LoVo (cell line): ENCODE data around the gene HOXC4.

Experiments
- DNase-seq: peaks from one replicate; pipeline ENCODE4 v3.0.0-alpha.2; 2016; ENCODE audit warnings: low spot score

HOXC4 gene

GRCh38 chr12:54029529-54030441 lies 23.9 kb upstream of the HOXC4 start:
- DNase-seq: no peak

GRCh38 chr12:54030442-54030801 lies 23.2 kb upstream of the HOXC4 start:
- DNase-seq: no peak

GRCh38 chr12:54030889-54031471 lies 22.7 kb upstream of the HOXC4 start:
- DNase-seq: no peak

- no peak for DNase-seq
These were observed 22.2 kb upstream of the HOXC4 start for GRCh38 chr12:54031480-54031879.

GRCh38 chr12:54032086-54032619 lies 21.5 kb upstream of the HOXC4 start:
- no peak for DNase-seq

- DNase-seq: peak; percentile 80
These were observed 21.0 kb upstream of the HOXC4 start, which contains the start of gene HOXC5 for GRCh38 chr12:54032627-54033100. TSS of gene HOXC5 (plus strand) at chr12:54033050. CDS start at chr12:54033123, 73 bp downstream.

- peak; percentile 88 for DNase-seq
These were observed 20.3 kb upstream of the HOXC4 start for GRCh38 chr12:54033106-54033979.

GRCh38 chr12:54033980-54034784 lies 19.5 kb upstream of the HOXC4 start:
- no peak for DNase-seq

- no peak for DNase-seq
These were observed 18.8 kb upstream of the HOXC4 start for GRCh38 chr12:54034785-54035310.

- DNase-seq: no peak
These were observed 17.9 kb upstream of the HOXC4 start for GRCh38 chr12:54035568-54036264.

GRCh38 chr12:54036620-54037359 lies 16.8 kb upstream of the HOXC4 start:
- no peak for DNase-seq

GRCh38 chr12:54037360-54038283 lies 16.0 kb upstream of the HOXC4 start:
- DNase-seq: no peak

GRCh38 chr12:54038284-54038870 lies 15.3 kb upstream of the HOXC4 start:
- no peak for DNase-seq

- no peak for DNase-seq
These were observed 14.7 kb upstream of the HOXC4 start for GRCh38 chr12:54038871-54039414.

- no peak for DNase-seq
These were observed 14.1 kb upstream of the HOXC4 start for GRCh38 chr12:54039417-54040147.

GRCh38 chr12:54040148-54040494 lies 13.5 kb upstream of the HOXC4 start:
- DNase-seq: no peak

GRCh38 chr12:54040648-54041047 lies 13.0 kb upstream of the HOXC4 start:
- no peak for DNase-seq
